Measurements from ENCODE around the gene DMRT3.

Gene DMRT3, protein sequence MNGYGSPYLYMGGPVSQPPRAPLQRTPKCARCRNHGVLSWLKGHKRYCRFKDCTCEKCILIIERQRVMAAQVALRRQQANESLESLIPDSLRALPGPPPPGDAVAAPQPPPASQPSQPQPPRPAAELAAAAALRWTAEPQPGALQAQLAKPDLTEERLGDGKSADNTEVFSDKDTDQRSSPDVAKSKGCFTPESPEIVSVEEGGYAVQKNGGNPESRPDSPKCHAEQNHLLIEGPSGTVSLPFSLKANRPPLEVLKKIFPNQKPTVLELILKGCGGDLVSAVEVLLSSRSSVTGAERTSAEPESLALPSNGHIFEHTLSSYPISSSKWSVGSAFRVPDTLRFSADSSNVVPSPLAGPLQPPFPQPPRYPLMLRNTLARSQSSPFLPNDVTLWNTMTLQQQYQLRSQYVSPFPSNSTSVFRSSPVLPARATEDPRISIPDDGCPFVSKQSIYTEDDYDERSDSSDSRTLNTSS

DNA sequence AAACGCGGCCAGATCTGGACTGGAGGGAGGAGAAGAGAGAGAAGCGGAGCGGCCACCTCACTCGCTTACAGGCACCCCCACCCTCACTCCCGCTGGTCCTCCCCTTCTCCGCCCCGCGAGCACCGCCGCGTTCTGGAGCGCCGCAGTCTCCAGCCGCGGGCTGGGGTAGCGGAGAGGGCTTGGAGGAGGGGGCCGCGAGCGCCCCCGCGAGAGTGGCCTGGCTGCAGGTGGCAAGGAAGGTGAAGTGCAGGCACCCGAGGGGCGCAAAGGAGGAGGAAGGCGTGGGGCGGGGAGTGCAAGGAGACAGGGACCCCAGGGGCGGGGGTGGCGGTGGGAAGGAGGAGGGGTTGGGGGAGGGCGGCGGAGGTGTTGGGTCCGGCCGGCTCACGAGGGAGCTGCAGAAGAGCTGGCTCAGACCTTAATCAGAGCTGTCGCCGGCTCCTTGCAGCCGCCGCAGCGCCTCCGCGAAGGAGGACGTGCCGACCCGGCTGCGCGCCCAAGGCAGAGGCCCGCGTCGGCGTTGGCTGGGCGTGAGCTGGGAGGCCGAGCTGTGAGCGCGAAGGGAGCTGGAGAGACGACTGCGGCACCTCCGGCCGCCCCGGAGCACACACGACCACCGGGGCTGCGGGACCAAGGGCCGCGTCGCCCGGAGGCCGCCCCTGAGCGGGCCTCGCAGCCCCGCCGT is at the start of gene DMRT3:
TSS of gene DMRT3 (plus strand) at position 398 of the 685 bp plus-strand sequence. CDS start 347 bp downstream, outside the sequence.
- Histone ChIP-seq H3K4me3 (ENCODE audit: low read length) (no peak within 1 kb of the TSS), H3K9me2 (replicated peaks; ENCODE audit: control insufficient read depth, low read length) (no peaks in the 10 kb centered on the region), H3K79me2 (ENCODE audit: control insufficient read depth, low read length) (no peaks in the 10 kb centered on the region), H3K27ac (ENCODE audit: low read depth, low read length) (no peak within 1 kb of the TSS), H3F3A (ENCODE audit: control insufficient read depth, insufficient read depth) (no peaks in the 10 kb centered on the region), H3K9me3 (ENCODE audit: control insufficient read depth, insufficient read depth, low read length) (peaks cover 14% of the 10 kb centered on the region; the same call in 1 of the 2 replicates), H3K4me2 (ENCODE audit: low read length) (no peak within 1 kb of the TSS), H3K27me3 (ENCODE audit: control insufficient read depth, low read length) (peaks cover 31% of the 10 kb centered on the region), H4K20me1 (ENCODE audit: control insufficient read depth, insufficient read depth, low read depth, low read length) (no peaks in the 10 kb centered on the region), H3K36me3 (ENCODE audit: control insufficient read depth, low read length) (no peaks in the 10 kb centered on the region), H3K4me1 (ENCODE audit: control insufficient read depth, low read length) (no peaks in the 10 kb centered on the region)
- TF ChIP-seq EZH2phosphoT487 (IDR thresholded peaks at IDR 0.05; ENCODE audit: borderline replicate concordance, low read length), result no peak
- TF ChIP-seq, protein P1, sequence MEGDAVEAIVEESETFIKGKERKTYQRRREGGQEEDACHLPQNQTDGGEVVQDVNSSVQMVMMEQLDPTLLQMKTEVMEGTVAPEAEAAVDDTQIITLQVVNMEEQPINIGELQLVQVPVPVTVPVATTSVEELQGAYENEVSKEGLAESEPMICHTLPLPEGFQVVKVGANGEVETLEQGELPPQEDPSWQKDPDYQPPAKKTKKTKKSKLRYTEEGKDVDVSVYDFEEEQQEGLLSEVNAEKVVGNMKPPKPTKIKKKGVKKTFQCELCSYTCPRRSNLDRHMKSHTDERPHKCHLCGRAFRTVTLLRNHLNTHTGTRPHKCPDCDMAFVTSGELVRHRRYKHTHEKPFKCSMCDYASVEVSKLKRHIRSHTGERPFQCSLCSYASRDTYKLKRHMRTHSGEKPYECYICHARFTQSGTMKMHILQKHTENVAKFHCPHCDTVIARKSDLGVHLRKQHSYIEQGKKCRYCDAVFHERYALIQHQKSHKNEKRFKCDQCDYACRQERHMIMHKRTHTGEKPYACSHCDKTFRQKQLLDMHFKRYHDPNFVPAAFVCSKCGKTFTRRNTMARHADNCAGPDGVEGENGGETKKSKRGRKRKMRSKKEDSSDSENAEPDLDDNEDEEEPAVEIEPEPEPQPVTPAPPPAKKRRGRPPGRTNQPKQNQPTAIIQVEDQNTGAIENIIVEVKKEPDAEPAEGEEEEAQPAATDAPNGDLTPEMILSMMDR (IDR thresholded peaks at IDR 0.05; ENCODE audit: low read depth, low read length, poor library complexity, severe bottlenecking), result no peak

DNA sequence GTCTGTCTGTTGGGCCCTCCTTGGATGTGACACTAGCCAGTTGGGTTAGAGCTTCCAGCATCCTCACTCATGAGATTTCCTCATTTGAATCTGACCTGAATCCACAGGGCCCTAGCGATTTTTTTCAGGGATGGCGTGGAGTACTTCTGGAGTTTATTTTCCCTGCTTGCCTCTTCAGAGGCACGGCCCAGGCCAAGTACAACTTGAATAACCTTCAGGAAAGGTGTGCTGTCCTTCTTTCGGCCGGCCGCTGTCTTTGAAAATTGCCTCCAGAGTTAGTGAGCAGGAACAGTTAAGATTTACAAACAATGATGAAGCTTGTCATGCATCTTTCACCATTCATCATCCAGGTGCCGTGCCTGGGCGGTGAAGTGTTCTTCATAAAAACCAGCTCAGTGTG is 49.5 kb upstream of the DMRT3 start:
- no peaks in the 10 kb centered on the region for H3K27me3 ChIP-seq (ENCODE audit: control insufficient read depth, low read length)
- H3K36me3 ChIP-seq (ENCODE audit: control insufficient read depth, low read length), result no peaks in the 10 kb centered on the region
- H3K9me3 ChIP-seq (ENCODE audit: control insufficient read depth, insufficient read depth, low read length), result no peaks in the 10 kb centered on the region
- no peaks in the 10 kb centered on the region for H4K20me1 ChIP-seq (ENCODE audit: control insufficient read depth, insufficient read depth, low read depth, low read length)
- no peak for TF ChIP-seq EZH2phosphoT487 (IDR thresholded peaks at IDR 0.05; ENCODE audit: borderline replicate concordance, low read length)
- TF ChIP-seq, protein P1 (IDR thresholded peaks at IDR 0.05; ENCODE audit: low read depth, low read length, poor library complexity, severe bottlenecking), result no peak
- no peaks in the 10 kb centered on the region for H3F3A ChIP-seq (ENCODE audit: control insufficient read depth, insufficient read depth)
- H3K9me2 ChIP-seq (replicated peaks; ENCODE audit: control insufficient read depth, low read length), result no peaks in the 10 kb centered on the region
- no peak overlapping the region for H3K27ac ChIP-seq (ENCODE audit: low read depth, low read length)
- no peaks in the 10 kb centered on the region for H3K79me2 ChIP-seq (ENCODE audit: control insufficient read depth, low read length)
- H3K4me3 ChIP-seq (ENCODE audit: low read length), result no peak overlapping the region
- no peak overlapping the region for H3K4me2 ChIP-seq (ENCODE audit: low read length)
- H3K4me1 ChIP-seq (ENCODE audit: control insufficient read depth, low read length), result no peaks in the 10 kb centered on the region

DNA sequence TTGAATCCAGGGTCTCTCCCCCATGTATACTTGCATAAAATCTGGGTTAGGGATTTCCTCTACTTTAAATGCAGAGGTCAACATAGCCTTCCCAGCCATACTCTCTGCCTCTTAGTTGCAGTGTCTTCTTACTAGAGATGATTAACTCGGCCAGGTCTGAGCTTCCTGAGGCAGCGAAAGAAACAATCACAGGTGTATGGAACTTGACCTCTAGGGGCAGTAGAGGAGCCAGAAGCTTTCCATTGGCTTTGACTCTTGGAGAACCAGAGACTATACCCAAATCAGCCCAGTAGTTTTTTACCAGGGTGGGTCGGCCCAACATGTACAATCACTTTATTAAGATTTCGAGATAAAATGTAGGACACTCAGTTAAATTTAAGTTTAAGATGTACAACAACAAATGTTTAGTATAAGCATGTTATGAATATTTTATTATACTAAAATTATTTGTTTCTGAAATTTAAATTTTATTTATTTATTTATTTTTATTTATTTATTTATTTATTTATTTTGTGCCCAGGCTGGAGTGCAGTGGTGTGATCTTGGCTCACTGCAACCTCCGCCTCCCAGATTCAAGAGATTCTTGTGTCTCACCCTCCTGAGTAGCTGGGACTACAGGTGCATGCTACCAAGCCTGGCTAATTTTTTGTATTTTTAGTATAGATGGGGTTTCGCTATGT is 48.0 kb upstream of the DMRT3 start:
- H3K79me2 ChIP-seq (ENCODE audit: control insufficient read depth, low read length), result no peaks in the 10 kb centered on the region
- no peak overlapping the region for H3K27ac ChIP-seq (ENCODE audit: low read depth, low read length)
- no peaks in the 10 kb centered on the region for H3K9me3 ChIP-seq (ENCODE audit: control insufficient read depth, insufficient read depth, low read length)
- H3K4me1 ChIP-seq (ENCODE audit: control insufficient read depth, low read length), result no peaks in the 10 kb centered on the region
- H3K9me2 ChIP-seq (replicated peaks; ENCODE audit: control insufficient read depth, low read length), result no peaks in the 10 kb centered on the region
- no peaks in the 10 kb centered on the region for H3K36me3 ChIP-seq (ENCODE audit: control insufficient read depth, low read length)
- H3K27me3 ChIP-seq (ENCODE audit: control insufficient read depth, low read length), result peaks cover 2% of the 10 kb centered on the region; the same call in 1 of the 2 replicates
- H3F3A ChIP-seq (ENCODE audit: control insufficient read depth, insufficient read depth), result no peaks in the 10 kb centered on the region
- TF ChIP-seq, protein P1 (IDR thresholded peaks at IDR 0.05; ENCODE audit: low read depth, low read length, poor library complexity, severe bottlenecking), result peak; percentile 65
- TF ChIP-seq EZH2phosphoT487 (IDR thresholded peaks at IDR 0.05; ENCODE audit: borderline replicate concordance, low read length), result no peak
- no peak overlapping the region for H3K4me2 ChIP-seq (ENCODE audit: low read length)
- no peaks in the 10 kb centered on the region for H4K20me1 ChIP-seq (ENCODE audit: control insufficient read depth, insufficient read depth, low read depth, low read length)
- no peak overlapping the region for H3K4me3 ChIP-seq (ENCODE audit: low read length)
